ENCODE measurements around the gene HACD2. TPM values are rescaled to one million over a fixed set of nuclear protein-coding genes. Genes with fewer than 3 reads are reported as not detected.

HACD2 gene
- total and polyA plus RNA-seq, 2 donors (not counting 3 experiments of a cell fraction or from before 2014, with no cell fraction given), result 17.0 to 20.9 TPM

DNA sequence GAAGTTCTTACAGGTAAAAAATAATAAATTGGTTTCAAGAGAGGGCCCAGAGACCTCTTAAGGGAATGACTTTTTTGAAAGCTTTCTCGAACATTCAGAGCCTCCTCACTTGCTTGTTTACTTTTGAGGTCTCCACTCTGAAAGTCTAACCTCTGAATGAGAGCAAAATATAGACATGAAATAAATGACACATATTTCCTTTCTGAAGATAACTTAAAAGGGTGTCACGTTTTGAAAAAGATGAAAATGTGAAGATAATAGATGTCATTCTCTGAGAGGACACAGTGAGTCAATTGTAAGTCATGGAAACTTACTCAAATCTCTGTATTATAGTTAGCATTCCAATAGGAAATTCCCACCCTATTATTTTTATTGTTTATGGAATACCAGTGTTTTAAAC lies 44.6 kb downstream of the HACD2 start:
- no peaks in the 10 kb centered on the region for H4K20me1 ChIP-seq (replicated peaks; ENCODE audit: control insufficient read depth, extremely low read depth, insufficient read depth, low read length)
- H3K4me1 ChIP-seq (ENCODE audit: control insufficient read depth, extremely low read depth, insufficient read depth, low read length), result peaks cover 6% of the 10 kb centered on the region
- no peaks in the 10 kb centered on the region for H3K36me3 ChIP-seq (ENCODE audit: control insufficient read depth in 2 of 2, extremely low read depth in 1 of 2, insufficient read depth in 2 of 2, low read length in 2 of 2)
- intact Hi-C loops (cut with micrococcal nuclease) (no loop called here), dilution Hi-C loops (cut with MboI; ENCODE audit: extremely low pct_ligation_motif_present, low sequenced_read_pairs) (no loop called here)
- FAIRE-seq, result no peak
- H2AFZ ChIP-seq (ENCODE audit: low read depth, low read length), result no peak overlapping the region
- no peaks in the 10 kb centered on the region for H3K9me1 ChIP-seq (replicated peaks; ENCODE audit: control insufficient read depth, extremely low read depth, insufficient read depth, low read length)
- no peak for TF ChIP-seq JUN (IDR thresholded peaks at IDR 0.05; ENCODE audit: borderline replicate concordance, insufficient read depth, insufficient read length, low read depth)
- TF ChIP-seq, protein P1, sequence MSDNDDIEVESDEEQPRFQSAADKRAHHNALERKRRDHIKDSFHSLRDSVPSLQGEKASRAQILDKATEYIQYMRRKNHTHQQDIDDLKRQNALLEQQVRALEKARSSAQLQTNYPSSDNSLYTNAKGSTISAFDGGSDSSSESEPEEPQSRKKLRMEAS (IDR thresholded peaks at IDR 0.05; ENCODE audit: insufficient read depth, insufficient read length), result no peak
- no peak for TF ChIP-seq POLR2AphosphoS5 (IDR thresholded peaks at IDR 0.05; ENCODE audit: insufficient read depth, low read depth, low read length)
- TF ChIP-seq FOS (IDR thresholded peaks at IDR 0.05; ENCODE audit: borderline replicate concordance, insufficient read depth, low read length), result peak; percentile 9
- ChIA-PET CTCF (interaction anchor here (1.2 to 1.5 kb wide), 3 partner anchors 8 to 18 kb away, joined by 4 to 5 read pairs (median 4); no protein-coding TSS in a partner anchor), POLR2A (no interaction called here)
- no peaks in the 10 kb centered on the region for H3K27me3 ChIP-seq (ENCODE audit: control insufficient read depth in 2 of 2, insufficient read depth in 2 of 2, low read length in 2 of 2)
- H3K4me3 ChIP-seq (replicated peaks in 1 of 3; ENCODE audit: insufficient read depth in 1 of 3, low read depth in 1 of 3, low read length in 3 of 3), result no peak overlapping the region
- no peak overlapping the region for H3K4me2 ChIP-seq (ENCODE audit: insufficient read depth, low read length)
- peak; percentile 37 for DNase-seq (ENCODE audit: low read depth, low spot score)
- H3K9me3 ChIP-seq (replicated peaks; ENCODE audit: control insufficient read depth, insufficient read depth, low read length), result no peaks in the 10 kb centered on the region
- no peaks in the 10 kb centered on the region for H3K79me2 ChIP-seq (ENCODE audit: control insufficient read depth, insufficient read depth, low read length)
- H3K9ac ChIP-seq (replicated peaks; ENCODE audit: extremely low read depth, insufficient read depth, low read length), result no peak overlapping the region
- no peak overlapping the region for H3K27ac ChIP-seq (ENCODE audit: insufficient read depth, low read depth, low read length)
- BruUV-seq (replicated peaks), result no TSS peak

DNA sequence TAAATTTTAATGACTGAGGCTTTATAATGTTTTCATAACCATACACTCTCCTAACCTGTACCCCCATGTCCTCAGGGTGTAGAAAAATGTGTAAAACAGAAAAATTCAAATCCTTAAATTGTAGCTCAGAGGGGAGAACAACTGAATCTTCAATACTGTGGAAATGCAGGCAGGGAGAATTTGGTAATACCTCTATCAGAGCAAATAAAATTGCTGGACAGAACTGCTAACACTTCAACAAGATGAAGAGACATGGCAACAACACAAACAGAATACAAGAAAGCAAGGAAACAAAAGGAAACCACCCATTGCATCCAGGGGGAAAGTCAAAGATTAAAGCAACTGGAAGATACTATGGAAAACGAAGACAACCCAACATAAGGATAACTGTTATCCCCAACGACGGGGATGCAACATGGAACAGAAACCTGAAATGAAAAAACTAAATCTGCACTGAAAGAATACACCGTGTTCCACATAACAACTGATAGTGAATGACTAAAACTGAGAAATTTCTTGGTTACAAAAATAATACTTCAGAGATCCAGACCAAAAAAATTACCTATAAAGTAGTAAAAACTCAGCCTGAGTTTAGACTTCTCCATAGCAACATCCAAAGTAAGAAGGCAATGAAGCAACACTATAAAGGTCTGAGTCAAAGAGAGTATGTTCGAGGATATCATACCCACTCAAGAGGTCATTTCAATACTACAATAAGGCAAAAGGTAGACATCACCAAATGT lies 48.5 kb downstream of the HACD2 start:
- Histone ChIP-seq H3K9me1 (replicated peaks; ENCODE audit: control insufficient read depth, extremely low read depth, insufficient read depth, low read length) (no peaks in the 10 kb centered on the region), H3K4me3 (replicated peaks in 1 of 3; ENCODE audit: insufficient read depth in 1 of 3, low read depth in 1 of 3, low read length in 3 of 3) (no peak overlapping the region), H3K4me2 (ENCODE audit: insufficient read depth, low read length) (no peak overlapping the region), H4K20me1 (replicated peaks; ENCODE audit: control insufficient read depth, extremely low read depth, insufficient read depth, low read length) (no peaks in the 10 kb centered on the region), H2AFZ (ENCODE audit: low read depth, low read length) (no peak overlapping the region), H3K27me3 (ENCODE audit: control insufficient read depth in 2 of 2, insufficient read depth in 2 of 2, low read length in 2 of 2) (no peaks in the 10 kb centered on the region), H3K79me2 (ENCODE audit: control insufficient read depth, insufficient read depth, low read length) (no peaks in the 10 kb centered on the region), H3K36me3 (ENCODE audit: control insufficient read depth in 2 of 2, extremely low read depth in 1 of 2, insufficient read depth in 2 of 2, low read length in 2 of 2) (no peaks in the 10 kb centered on the region), H3K9me3 (replicated peaks; ENCODE audit: control insufficient read depth, insufficient read depth, low read length) (no peaks in the 10 kb centered on the region), H3K27ac (ENCODE audit: insufficient read depth, low read depth, low read length) (no peak overlapping the region), H3K9ac (replicated peaks; ENCODE audit: extremely low read depth, insufficient read depth, low read length) (no peak overlapping the region), H3K4me1 (ENCODE audit: control insufficient read depth, extremely low read depth, insufficient read depth, low read length) (peaks cover 6% of the 10 kb centered on the region)
- POLR2A ChIA-PET, result no interaction called here
- no peak for DNase-seq (ENCODE audit: low read depth, low spot score)
- intact Hi-C loops (cut with micrococcal nuclease) (no loop called here), dilution Hi-C loops (cut with MboI; ENCODE audit: extremely low pct_ligation_motif_present, low sequenced_read_pairs) (no loop called here)
- CTCF ChIA-PET, result interaction anchor here (1.0 to 2.1 kb wide), 2 partner anchors 9 to 24 kb away, joined by 3 to 5 read pairs; no protein-coding TSS in a partner anchor
- TF ChIP-seq JUN (IDR thresholded peaks at IDR 0.05; ENCODE audit: borderline replicate concordance, insufficient read depth, insufficient read length, low read depth) (no peak), GATA2 (IDR thresholded peaks at IDR 0.05; ENCODE audit: insufficient read depth, insufficient read length, low read depth, low read length) (no peak), MYC (IDR thresholded peaks at IDR 0.05; ENCODE audit: low read depth, low read length) (no peak), POLR2A (IDR thresholded peaks at IDR 0.05; ENCODE audit: low read depth, low read length) (no peak), EZH2 (IDR thresholded peaks at IDR 0.05; ENCODE audit: borderline replicate concordance, low read depth, low read length, severe bottlenecking) (no peak), FOS (IDR thresholded peaks at IDR 0.05; ENCODE audit: borderline replicate concordance, insufficient read depth, low read length) (no peak), POLR2AphosphoS5 (IDR thresholded peaks at IDR 0.05; ENCODE audit: insufficient read depth, low read depth, low read length) (no peak)
- TF ChIP-seq, protein P1 (IDR thresholded peaks at IDR 0.05; ENCODE audit: insufficient read depth, insufficient read length), result no peak
- TF ChIP-seq, protein P2, sequence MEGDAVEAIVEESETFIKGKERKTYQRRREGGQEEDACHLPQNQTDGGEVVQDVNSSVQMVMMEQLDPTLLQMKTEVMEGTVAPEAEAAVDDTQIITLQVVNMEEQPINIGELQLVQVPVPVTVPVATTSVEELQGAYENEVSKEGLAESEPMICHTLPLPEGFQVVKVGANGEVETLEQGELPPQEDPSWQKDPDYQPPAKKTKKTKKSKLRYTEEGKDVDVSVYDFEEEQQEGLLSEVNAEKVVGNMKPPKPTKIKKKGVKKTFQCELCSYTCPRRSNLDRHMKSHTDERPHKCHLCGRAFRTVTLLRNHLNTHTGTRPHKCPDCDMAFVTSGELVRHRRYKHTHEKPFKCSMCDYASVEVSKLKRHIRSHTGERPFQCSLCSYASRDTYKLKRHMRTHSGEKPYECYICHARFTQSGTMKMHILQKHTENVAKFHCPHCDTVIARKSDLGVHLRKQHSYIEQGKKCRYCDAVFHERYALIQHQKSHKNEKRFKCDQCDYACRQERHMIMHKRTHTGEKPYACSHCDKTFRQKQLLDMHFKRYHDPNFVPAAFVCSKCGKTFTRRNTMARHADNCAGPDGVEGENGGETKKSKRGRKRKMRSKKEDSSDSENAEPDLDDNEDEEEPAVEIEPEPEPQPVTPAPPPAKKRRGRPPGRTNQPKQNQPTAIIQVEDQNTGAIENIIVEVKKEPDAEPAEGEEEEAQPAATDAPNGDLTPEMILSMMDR (IDR thresholded peaks at IDR 0.05; ENCODE audit: extremely low read depth in 1 of 2, insufficient read depth in 1 of 2, low read depth in 1 of 2, low read length in 2 of 2), result no peak
- BruUV-seq (replicated peaks), result no TSS peak
- no peak for FAIRE-seq

All from endothelial cell of umbilical vein (primary cell).